ENCODE measurements around the gene REM2. TPM values are rescaled to one million over a fixed set of nuclear protein-coding genes. Genes with fewer than 3 reads are reported as not detected.

The REM2 gene
- total and polyA plus RNA-seq, 4 donors: 0.88 to 0.98 (median 0.92) TPM; not detected in 1

DNA sequence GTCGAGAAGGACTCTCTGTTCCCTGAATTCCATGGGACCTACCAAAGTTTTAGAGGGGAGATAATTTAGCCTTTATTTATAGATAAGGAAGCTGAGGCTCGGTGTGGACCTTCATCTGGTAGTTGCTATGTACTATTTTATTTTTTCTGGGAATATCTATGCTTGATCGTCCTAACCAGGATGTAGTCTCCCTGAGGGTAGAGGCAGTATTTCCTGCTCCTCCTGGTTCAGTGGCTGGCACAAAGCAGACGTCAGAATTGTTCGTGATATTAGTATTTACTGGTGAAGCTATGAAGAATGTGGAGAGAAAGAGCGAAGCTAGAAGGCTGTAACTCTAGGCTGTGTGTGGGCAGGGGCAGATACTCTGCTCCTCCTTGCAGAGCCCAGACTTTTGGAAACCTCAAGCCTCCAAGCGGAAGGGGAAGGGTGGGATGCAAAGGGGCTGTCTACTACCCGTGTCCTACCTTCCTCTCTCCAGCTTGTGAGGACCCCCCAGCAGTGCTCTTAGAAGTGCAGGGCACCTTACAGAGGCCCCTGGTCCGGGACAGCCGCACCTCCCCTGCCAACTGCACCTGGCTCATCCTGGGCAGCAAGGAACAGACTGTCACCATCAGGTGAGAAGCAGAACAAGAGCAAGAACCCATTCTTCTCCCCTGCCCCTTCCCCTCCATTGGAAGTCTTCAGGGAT is 10.0 kb upstream of the REM2 start:
- WGBS, 2 donors: 51 to 64% methylated on average over 10 of the region's 10 CpGs
- Histone ChIP-seq H3K27me3 (ENCODE audit: control insufficient read depth in 3 of 3, insufficient read depth in 3 of 3, low read length in 2 of 3) (no peaks in the 10 kb centered on the region), H3K9ac (ENCODE audit: insufficient read depth in 1 of 2, low read length in 2 of 2) (peak overlapping the region in 1 of 2 donors; percentile 94), H3K4me3 (peak overlapping the region; percentile 92), H3K9me3 (ENCODE audit: control insufficient read depth in 4 of 4, insufficient read depth in 3 of 4, low read length in 3 of 4) (no peaks in the 10 kb centered on the region), H3K27ac (ENCODE audit: low read depth in 1 of 2, low read length in 1 of 2) (peak overlapping the region; percentile 29 to 69), H3K4me1 (ENCODE audit: control insufficient read depth in 5 of 5, insufficient read depth in 5 of 5, low read length in 5 of 5) (peaks cover 0 to 10% (median 9%) of the 10 kb centered on the region in 5 donors), H3K36me3 (ENCODE audit: control insufficient read depth in 4 of 4, insufficient read depth in 4 of 4, low read length in 4 of 4) (peaks cover 8 to 40% (median 27%) of the 10 kb centered on the region in 4 donors)
- DNase-seq (no peak), ATAC-seq (ENCODE audit: insufficient read depth, low FRiP score) (no peak)
- TF ChIP-seq, protein P1, sequence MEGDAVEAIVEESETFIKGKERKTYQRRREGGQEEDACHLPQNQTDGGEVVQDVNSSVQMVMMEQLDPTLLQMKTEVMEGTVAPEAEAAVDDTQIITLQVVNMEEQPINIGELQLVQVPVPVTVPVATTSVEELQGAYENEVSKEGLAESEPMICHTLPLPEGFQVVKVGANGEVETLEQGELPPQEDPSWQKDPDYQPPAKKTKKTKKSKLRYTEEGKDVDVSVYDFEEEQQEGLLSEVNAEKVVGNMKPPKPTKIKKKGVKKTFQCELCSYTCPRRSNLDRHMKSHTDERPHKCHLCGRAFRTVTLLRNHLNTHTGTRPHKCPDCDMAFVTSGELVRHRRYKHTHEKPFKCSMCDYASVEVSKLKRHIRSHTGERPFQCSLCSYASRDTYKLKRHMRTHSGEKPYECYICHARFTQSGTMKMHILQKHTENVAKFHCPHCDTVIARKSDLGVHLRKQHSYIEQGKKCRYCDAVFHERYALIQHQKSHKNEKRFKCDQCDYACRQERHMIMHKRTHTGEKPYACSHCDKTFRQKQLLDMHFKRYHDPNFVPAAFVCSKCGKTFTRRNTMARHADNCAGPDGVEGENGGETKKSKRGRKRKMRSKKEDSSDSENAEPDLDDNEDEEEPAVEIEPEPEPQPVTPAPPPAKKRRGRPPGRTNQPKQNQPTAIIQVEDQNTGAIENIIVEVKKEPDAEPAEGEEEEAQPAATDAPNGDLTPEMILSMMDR (IDR thresholded peaks at IDR 0.05; ENCODE audit: control extremely low read depth, extremely low read depth): no peak

DNA sequence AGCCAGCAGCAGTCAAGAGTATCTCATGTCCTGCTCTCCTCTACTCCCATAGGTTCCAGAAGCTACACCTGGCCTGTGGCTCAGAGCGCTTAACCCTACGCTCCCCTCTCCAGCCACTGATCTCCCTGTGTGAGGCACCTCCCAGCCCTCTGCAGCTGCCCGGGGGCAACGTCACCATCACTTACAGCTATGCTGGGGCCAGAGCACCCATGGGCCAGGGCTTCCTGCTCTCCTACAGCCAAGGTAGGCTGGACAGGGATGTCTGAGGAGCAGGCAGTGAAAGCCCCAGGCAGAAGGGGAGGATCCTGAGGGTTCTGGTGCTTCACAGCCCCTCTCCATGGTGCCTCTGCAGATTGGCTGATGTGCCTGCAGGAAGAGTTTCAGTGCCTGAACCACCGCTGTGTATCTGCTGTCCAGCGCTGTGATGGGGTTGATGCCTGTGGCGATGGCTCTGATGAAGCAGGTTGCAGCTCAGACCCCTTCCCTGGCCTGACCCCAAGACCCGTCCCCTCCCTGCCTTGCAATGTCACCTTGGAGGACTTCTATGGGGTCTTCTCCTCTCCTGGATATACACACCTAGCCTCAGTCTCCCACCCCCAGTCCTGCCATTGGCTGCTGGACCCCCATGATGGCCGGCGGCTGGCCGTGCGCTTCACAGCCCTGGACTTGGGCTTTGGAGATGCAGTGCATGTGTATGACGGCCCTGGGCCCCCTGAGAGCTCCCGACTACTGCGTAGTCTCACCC is 7.8 kb upstream of the REM2 start:
- ATAC-seq (ENCODE audit: insufficient read depth, low FRiP score) (no peak), DNase-seq (no peak)
- TF ChIP-seq, protein P1 (IDR thresholded peaks at IDR 0.05; ENCODE audit: control extremely low read depth, extremely low read depth): no peak
- WGBS, 2 donors: 97 to 98% methylated on average over 15 of the region's 15 CpGs
- H3K9me3 ChIP-seq (ENCODE audit: control insufficient read depth in 4 of 4, insufficient read depth in 3 of 4, low read length in 3 of 4): no peaks in the 10 kb centered on the region
- peaks cover 12 to 55% (median 29%) of the 10 kb centered on the region in 4 donors for H3K36me3 ChIP-seq (ENCODE audit: control insufficient read depth in 4 of 4, insufficient read depth in 4 of 4, low read length in 4 of 4)
- H3K27me3 ChIP-seq (ENCODE audit: control insufficient read depth in 3 of 3, insufficient read depth in 3 of 3, low read length in 2 of 3): no peaks in the 10 kb centered on the region
- no peak overlapping the region for H3K9ac ChIP-seq (ENCODE audit: insufficient read depth in 1 of 2, low read length in 2 of 2)
- H3K4me3 ChIP-seq: no peak overlapping the region
- peaks cover 0 to 10% (median 8%) of the 10 kb centered on the region in 5 donors for H3K4me1 ChIP-seq (ENCODE audit: control insufficient read depth in 5 of 5, insufficient read depth in 5 of 5, low read length in 5 of 5)
- H3K27ac ChIP-seq (ENCODE audit: low read depth in 1 of 2, low read length in 1 of 2): no peak overlapping the region

DNA sequence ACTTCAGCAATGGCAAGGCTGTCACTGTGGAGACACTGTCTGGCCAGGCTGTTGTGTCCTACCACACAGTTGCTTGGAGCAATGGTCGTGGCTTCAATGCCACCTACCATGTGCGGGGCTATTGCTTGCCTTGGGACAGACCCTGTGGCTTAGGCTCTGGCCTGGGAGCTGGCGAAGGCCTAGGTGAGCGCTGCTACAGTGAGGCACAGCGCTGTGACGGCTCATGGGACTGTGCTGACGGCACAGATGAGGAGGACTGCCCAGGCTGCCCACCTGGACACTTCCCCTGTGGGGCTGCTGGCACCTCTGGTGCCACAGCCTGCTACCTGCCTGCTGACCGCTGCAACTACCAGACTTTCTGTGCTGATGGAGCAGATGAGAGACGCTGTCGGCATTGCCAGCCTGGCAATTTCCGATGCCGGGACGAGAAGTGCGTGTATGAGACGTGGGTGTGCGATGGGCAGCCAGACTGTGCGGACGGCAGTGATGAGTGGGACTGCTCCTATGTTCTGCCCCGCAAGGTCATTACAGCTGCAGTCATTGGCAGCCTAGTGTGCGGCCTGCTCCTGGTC is 7.2 kb upstream of the REM2 start:
- TF ChIP-seq, protein P1 (IDR thresholded peaks at IDR 0.05; ENCODE audit: control extremely low read depth, extremely low read depth): no peak
- Histone ChIP-seq H3K4me1 (ENCODE audit: control insufficient read depth in 5 of 5, insufficient read depth in 5 of 5, low read length in 5 of 5) (peaks cover 0 to 8% (median 4%) of the 10 kb centered on the region in 5 donors), H3K27me3 (ENCODE audit: control insufficient read depth in 3 of 3, insufficient read depth in 3 of 3, low read length in 2 of 3) (no peaks in the 10 kb centered on the region), H3K27ac (ENCODE audit: low read depth in 1 of 2, low read length in 1 of 2) (no peak overlapping the region), H3K4me3 (no peak overlapping the region), H3K9me3 (ENCODE audit: control insufficient read depth in 4 of 4, insufficient read depth in 3 of 4, low read length in 3 of 4) (no peaks in the 10 kb centered on the region), H3K36me3 (ENCODE audit: control insufficient read depth in 4 of 4, insufficient read depth in 4 of 4, low read length in 4 of 4) (peaks cover 12 to 55% (median 29%) of the 10 kb centered on the region in 4 donors), H3K9ac (ENCODE audit: insufficient read depth in 1 of 2, low read length in 2 of 2) (no peak overlapping the region)
- WGBS, 2 donors: 97% methylated on average over 20 of the region's 20 CpGs
- ATAC-seq (ENCODE audit: insufficient read depth, low FRiP score) (no peak), DNase-seq (no peak)

Measured in lung (tissue), 12 donors.